GM19372 (cell line): ENCODE data around the gene DNAJC9.
"Not testable (repeated sequence)": the region's sequence is repeated elsewhere in the genome, so short reads cannot be mapped to it uniquely, and the experiment has no call there.

Source experiments
- ATAC-seq: cut with Tn5 transposase; IDR thresholded peaks from one replicate; pipeline ENCODE4 v1.9.1; 2021; ENCODE audit warnings: mild to moderate bottlenecking, low read depth, moderate library complexity; ENCODE audit not compliant: unreplicated experiment

DNAJC9 gene, protein sequence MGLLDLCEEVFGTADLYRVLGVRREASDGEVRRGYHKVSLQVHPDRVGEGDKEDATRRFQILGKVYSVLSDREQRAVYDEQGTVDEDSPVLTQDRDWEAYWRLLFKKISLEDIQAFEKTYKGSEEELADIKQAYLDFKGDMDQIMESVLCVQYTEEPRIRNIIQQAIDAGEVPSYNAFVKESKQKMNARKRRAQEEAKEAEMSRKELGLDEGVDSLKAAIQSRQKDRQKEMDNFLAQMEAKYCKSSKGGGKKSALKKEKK

DNA sequence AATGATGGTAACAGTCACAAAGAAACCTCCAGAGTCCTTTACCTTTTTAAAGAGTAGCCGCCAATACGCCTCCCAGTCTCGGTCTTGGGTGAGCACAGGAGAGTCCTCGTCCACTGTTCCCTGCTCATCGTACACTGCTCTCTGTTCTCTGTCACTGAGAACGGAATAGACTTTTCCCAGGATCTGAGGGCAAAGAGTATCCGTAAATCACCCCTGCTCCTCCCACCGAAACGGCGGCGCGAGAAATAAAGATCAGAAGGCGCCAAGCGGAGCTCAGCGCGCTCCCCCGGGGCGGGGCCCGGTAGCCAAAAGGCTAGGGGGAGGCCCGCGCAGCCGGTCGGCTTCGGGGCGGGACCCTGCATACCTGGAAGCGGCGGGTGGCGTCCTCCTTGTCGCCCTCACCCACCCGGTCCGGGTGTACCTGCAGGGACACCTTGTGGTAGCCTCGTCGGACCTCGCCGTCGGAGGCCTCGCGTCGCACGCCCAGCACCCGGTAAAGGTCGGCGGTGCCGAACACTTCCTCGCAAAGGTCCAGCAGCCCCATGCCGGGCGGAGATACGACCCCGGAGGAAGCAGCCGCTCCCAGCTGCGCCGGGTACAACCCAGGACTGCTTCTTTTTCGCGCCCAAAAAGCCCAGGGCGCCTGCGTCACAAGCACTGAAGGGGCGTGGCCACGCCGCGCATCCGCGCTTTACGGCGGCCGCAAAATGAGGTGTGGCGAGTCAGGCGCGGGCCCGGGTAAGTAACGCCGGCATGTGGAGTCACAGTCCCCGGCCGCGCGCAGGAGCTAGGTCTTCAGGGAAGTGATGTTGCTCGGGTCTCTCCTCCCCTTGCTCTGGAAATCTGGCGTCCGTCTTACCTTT lies at the start of gene DNAJC9:
TSS of gene DNAJC9 (minus strand) at position 610 of the 863 bp plus-strand sequence. CDS start at position 544, 66 bp downstream.
- peak; percentile 75 for ATAC-seq

DNA sequence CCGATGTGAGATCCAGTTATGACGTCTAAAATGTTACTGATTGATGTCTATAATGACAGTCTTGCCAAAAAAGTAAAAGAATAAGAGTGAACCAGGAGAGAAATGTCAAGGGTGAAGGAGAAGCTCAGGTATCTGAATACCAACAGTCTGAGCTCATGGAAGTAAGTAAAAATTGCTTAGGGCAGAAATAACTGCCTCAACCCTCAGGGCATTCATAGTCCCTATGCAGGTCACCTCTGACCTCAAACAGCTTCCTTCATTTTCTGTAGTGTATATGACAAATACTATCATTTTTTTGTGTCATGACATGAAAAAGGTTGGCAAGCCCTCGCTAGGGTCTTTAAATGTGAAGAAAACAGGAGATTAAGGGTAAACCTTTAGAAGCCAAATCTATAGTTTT lies 46.4 kb upstream of the DNAJC9 start:
- no peak for ATAC-seq

DNA sequence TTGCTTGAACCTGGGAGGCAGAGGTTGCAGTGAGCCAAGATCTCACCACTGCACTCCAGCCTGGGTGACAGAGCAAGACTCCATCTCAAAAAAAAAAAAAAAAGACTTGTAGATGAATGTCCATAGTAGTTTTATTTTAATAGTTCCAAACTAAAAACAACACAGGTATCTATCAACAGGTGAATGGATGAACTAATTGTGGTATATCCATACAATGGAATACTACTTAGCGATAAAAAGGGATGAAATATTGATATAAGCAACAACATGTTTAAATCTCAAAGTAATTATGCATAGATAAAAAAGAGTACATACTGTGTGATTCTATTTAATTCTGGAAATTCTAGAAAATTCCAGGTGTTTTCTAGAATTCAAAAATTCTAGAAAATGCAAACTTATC lies 42.9 kb upstream of the DNAJC9 start:
- no peak for ATAC-seq

DNA sequence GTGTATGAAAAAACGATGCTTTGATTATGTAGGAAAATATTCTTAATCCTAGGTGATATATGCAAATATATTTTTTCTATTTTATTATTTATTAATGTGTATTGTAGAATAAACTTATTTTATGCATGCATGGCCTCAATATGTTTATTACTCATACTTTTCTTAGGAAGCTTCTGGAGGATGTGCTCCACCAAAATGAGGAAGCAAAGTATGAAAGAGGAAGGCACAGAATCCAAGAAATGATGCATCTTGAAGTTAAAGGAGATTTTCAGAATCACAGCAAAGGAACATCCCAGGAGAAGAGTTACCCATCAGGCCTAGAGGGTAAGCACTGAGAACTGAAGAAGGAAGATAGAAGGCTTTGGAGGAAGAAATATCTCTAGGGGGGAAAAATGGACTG lies 40.4 kb upstream of the DNAJC9 start:
- no peak for ATAC-seq

DNA sequence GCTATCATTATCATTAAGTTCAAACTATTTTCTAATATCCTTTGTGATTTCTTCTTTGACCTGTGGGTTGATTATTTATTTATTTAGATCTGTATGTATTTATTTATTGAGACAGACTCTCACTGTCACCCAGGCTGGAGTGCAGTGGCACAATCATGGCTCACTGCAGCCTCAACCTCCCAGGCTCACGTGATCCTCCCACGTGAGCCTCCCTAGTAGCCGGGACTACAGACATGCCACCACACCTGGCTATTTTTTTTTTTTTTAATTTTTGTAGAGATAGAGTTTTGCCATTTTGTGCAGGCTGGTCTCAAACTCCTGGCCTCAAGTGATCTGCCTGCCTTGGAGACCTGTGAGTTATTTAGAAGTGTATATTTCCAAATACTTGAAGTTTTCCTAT lies 34.0 kb upstream of the DNAJC9 start:
- ATAC-seq = no peak

DNA sequence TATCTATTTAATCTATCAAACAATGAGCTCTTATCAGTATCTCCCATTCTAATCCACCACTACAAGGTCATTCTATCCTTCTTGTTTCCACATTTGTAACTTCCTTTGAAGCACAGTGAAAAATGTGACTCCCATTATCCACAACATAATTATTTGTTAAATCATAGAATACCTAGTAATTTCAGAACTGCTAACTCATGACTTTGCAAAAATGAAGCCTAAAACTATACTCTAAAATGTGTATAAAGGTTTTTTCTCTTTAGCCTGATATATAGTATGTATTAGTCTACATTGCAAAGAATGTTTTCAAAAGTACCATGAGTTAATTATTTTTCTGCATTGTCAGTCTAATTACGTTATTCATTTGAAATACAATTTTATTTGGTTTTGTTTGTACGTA lies 17.4 kb upstream of the DNAJC9 start:
- no peak for ATAC-seq

DNA sequence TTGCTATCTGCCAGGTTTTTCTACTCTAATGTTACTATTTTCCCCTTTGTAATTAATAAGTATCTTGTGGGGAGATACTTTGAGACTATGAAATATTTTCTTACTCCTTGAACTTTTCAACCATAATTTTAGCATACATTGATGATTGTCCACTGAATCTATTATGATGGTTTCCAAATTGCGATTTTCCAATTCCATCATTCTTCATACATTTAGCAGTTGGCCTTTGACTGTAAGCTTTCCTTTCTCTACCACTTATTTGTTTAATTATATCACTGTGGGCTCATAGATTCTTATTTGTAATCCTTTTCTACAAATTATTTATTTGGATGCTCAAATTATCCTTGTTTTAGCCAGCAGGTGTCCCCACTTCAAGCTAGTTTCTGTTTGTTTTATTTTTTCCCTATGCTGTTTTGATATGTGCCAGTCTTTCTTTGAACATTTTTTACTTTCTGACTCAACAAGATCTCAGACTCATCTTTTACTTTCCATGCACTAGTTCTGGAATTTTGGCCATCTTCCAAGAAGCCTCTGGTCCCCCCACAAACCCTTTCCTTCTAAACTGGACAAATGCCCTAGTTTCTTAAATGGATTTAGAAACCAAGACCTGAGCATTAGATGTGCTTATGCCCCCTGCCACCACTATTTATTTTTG lies 16.8 kb upstream of the DNAJC9 start:
- no peak for ATAC-seq

DNA sequence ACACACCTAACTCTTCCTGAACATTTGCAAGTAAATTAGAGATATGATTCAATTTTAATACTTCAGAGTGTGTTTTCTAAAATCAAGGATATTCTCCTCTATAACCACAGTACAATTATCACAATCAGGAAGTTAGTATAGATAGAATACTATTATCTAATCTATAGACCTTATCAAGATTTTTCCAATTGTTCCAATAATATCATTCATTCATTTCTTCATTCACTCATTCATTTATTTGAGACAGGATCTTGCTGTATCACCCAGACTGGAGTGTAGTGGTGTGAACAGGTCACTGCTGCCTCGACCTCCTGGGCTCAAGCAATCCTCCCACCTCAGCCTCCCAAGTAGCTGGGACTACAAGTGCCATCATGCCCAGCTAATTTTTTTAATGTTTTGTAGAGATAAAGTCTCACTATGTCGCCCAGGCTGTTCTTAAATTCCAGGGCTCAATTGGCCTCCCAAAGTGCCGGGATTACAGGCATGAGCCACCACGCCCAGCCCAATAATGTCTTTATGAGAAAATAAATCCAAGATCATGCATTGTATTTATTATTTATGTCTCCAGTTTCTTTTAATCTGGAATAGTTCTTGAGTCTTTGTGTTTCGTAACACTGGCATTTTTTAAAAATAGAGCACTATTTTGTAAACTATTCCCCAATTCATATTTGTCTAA lies 16.0 kb upstream of the DNAJC9 start:
- no peak for ATAC-seq

DNA sequence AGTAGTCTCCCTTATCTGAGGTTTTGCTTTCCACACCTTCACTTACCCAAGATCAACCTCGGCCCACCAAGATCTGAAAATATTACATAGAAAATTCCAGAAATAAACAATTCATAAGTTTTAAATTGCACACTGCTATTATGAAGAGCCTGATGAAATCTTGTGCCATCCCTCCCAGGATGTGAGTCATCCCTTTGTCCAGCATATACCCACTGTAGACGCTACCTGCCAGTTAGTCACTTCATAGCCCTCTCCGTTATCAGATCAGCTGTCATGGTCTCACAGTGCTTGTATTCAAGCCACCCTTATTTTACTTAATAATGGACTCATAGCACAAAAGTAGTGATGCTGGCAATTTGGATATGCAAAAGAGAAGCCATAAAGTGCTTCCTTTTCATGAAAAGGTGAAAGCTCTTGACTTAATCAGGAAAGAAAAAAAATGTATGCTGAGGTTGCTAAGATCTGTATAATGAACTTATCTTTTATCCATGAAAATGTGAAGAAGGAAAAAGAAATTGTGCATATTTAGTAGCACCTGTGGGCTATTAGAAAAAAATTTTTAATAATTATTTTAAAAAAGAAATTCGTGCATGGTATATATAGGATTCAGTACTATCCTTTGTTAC lies 15.2 kb upstream of the DNAJC9 start:
- ATAC-seq = no peak

DNA sequence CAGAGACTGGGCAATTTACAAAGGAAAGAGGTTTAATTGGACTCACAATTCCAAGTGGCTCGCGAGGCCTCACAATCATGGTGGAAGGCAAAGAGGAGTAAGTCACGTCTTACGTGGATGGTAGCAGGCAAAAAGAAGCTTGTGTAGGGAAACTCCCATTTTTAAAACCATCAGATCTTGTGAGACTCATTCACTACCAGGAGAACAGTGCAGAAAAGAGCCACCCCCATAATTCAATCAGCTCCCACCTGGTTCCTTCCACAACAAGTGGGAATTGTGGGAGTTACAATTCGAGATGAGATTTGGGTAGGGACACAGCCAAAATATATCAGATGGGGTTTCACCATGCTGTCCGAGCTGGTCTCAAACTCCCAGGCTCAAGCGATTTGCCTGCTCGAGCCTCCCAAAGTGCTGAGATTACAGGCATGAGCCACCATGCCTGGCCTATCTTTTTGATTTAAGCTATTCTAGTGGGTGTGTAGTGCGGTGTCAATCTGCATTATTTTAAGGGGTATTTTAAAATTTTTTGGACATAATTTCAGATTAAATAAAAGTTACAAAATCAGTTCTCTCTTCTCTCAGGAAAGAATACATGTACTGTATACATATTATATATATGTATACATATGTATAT lies 14.4 kb upstream of the DNAJC9 start:
- no peak for ATAC-seq

DNA sequence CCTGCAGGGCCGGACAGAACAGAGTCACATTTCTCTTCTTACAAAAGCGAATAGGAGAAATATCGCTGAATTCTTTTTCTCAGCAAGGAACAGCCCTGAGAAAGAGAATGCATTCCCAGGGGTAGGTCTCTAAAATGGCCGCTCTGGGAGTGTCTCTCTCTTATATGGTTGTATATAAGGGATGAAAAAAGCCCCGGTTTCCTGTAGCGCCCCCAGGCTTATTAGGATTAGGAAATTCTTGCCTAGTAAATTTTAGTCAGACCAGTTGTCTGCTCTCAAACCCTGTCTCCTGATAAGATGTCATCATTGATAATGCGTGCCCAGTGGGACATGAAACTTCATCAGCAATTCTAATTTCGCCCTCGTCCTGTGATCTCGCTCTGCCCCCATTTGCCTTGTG lies 11.6 kb upstream of the DNAJC9 start:
- ATAC-seq = not testable (repeated sequence)

DNA sequence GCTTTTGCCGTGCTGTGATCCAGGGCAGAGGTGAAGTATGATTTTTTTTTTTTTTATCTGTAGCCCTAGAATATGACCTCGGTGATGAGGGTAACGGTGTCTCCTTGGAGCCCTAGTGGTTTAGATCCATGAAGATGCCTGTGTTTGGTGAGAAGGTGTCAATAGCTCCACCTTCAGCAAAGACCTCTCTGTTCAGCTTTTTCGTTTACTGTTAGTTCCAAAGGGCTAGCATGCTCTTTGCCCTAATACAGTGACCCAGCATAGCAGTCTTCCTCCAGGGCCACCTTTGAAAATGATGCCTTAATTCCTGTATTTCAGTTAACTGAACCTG lies 6.1 kb upstream of the DNAJC9 start:
- no peak for ATAC-seq

DNA sequence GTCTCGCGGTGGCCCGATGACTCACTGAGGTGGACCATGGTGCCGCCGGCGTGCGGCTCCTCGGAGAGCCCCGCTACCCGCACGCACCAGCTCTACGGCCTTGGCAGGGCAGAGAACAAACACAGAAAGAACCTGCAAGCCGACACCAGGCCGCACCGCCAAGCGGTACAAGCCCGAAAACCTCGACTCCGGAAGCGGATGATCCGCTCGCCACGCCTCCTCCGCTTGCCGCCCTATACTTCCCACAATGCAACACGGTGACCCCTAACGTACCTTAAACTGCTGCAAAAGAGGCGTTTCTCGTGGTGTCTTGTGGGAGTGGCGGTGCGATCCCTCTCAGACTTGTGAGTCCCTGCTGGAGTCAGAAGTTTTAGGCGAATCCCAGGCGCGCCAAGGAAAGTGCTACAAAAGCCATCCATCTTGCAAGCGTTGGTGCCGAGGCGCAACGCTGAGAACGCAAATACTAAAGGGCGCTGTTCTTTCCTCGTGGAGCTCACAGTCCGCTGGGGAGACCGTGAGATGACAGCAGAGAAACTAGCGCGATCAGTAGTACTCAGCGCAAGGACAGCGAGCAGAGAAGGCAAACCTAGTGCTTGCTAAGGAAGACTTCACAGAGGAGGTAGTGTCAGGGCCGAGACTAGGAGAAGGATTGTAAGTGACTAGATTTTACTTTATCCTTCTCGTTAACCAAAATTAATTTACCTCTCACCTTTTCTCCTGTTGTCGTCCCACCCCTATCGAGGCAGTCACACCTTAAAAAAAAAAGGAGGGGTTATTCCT lies 5.6 kb upstream of the DNAJC9 start, which contains the start of gene MRPS16:
TSS of gene MRPS16 (minus strand) at position 200 of the 780 bp plus-strand sequence. CDS start at position 38, 162 bp downstream.
- peak; percentile 87 for ATAC-seq

DNA sequence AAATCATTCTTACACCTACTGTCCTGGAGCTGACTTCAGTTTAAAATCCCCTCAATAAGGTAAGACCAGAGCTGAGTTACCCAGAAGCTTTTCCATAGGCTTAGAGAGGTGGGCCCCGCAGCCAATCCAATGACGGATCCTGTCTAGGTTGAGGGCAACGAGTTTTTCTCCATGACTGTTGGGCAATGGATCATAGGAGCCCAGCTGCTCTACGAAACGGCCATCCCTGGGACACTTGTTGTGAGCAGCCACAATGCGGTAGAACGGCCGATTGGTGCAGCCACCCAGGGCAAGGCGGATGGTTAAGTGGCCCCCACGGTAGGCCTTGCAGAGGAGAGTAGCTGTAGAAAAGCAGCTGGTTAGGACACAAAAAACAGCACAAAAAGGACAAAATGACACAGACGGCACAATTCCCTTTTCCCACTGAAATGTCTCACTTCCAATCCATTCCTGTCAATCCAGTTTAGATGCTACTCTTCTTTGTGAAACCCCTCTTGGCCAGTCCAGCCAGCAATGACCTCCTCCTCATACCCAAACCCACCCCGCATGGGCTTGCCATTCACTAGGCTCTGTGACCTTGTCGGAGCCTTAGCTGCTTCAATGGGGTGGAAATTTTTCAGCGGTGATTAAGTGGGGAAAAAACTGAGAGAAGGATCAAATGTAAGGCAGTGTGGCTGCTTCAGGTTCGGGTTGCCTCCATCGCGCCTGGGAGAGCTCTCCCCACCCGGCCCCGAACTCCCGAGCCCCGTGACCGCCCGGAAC lies 4.8 kb upstream of the DNAJC9 start:
- peak; percentile 34 for ATAC-seq

DNA sequence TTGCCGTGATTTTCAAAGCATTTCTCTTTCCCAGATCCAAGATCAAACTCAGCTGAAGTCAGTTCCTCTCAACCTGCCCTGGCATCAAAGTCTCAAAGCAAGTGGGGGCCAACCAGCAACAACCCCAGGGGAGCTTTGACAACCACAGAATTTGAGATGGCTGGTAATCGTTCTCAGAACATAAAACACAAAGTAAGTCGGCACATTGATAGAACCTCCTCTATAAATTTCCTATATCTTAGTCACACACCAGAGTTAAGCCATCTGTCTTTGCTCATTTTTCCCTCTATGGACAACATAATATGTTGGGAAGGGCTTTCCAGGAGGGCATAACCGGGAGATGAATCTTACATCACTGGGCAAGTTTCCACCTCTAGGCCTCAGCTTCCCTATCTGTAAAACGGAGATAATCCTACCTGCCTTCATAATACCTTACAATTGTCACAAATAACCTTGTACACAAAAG lies 1.2 kb upstream of the DNAJC9 start:
- ATAC-seq = no peak

DNA sequence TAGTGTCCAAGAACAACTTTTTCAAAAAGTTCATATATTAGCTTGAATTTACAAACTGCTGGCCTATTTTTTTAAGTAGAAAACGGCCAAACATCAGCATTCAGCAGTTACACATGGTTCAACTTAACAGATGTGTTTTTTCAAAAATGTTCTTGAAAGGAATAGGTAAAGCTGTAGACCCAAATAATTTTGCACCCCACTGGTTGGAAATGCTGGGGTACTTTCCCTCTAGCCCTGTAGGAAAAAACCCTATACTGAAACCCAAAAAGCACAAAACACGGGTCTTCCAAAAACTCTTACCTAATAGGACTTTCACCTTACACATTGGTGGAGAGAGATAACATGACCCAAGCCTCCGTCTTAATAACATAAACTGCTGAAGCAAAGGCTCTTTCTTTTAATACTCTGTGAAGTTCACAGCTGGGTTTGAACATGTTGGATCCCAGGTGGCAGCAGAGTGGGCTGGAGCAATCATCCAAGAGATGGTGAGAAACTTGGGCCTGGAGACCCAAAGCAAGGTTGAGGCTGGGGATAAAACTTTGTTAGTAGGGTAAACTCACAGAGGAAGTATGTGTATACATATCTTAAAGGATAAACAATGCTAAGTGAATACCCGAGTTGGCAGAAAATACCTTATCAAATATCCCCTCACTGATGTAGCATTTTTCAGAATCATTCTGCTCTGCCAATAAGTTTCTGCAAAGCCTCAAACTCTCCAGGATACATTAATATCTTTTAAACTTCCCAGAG lies 629 bp upstream of the DNAJC9 start:
- ATAC-seq = no peak

DNA sequence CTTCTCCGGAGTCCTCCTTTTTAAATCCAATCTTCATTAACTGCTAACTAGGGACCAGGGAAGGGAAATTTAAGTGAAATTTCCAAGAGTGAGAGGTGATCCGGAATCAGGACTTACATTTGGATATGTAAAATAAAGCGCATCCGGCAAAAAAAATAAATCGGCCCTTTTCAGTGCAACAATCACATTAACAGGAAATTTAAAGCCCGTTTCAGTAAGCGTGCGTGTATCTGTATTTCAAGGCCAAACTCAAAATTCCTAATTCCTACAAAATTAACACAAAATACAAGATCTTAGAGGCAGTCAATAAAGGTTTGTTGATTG lies 771 bp downstream of the DNAJC9 start:
- ATAC-seq = no peak
